K562 (cell line): ENCODE results near the gene DCST1. TPM values are rescaled to one million over a fixed set of nuclear protein-coding genes. Genes with fewer than 3 reads are reported as not detected.

Experiments used
- ATAC-seq: fragments of 200-7000 bp; cut with Tn5 transposase; 3 replicates; pipeline ENCODE4 v1.9.1; 2020; ENCODE audit warnings: moderate library complexity
- BruUV-seq: library from RNA; stranded (reverse); fragments of 400-500 nt; replicated peaks from 2 replicates; lab custom pipeline; 2021; lab: Mats Ljungman, UMichigan
- CTCF ChIA-PET: fragments of 300-600 bp; formaldehyde crosslinking; extraction: SDS; loops from one replicate; lab custom pipeline; 2021; ENCODE audit warnings: low intra/inter-chr PET ratio; lab: Yijun Ruan, JAX
- POLR2A ChIA-PET: fragments of 300-600, 350-650 bp; sonication (Branson Sonifier 250); formaldehyde crosslinking; extraction: SDS; loops from one replicate; lab custom pipeline; 2021; ENCODE audit warnings: antibody characterized with exemption, inconsistent platforms; lab: Yijun Ruan, JAX
- DNase-seq, 4 experiments: peaks; one replicate each; pipeline versions ENCODE4 v3.0.0 to v3.0.0-alpha.2; 2011 to 2018; ENCODE audit warnings: low spot score in 3 of 4, mixed read lengths in 3 of 4; ENCODE audit errors: extremely low read depth in 1 of 4
- FAIRE-seq: peaks from 2 replicates; lab custom pipeline; 2011; peaks lifted over from hg19 to GRCh38; lab: Jason Lieb, UNC
- H2AFZ ChIP-seq: 2 replicates; pipeline ENCODE4 v1.6.0; 2011; ENCODE audit warnings: low read depth, low read length, control low read depth, inconsistent platforms
- H3K27ac ChIP-seq: fragments of 200-600 bp; 3 replicates; pipeline ENCODE4 v1.8.0; 2011; ENCODE audit warnings: low read depth, mild to moderate bottlenecking, control low read depth, inconsistent platforms, low read length, moderate library complexity, mixed read lengths; ENCODE audit errors: extremely low read depth
- H3K27me3 ChIP-seq, 2 experiments: fragments of 300-600 bp in 1 of 2; 2 replicates in 1 of 2; 3 replicates in 1 of 2; pipeline versions ENCODE4 v1.6.0 to v1.8.0; 2011; ENCODE audit warnings: inconsistent platforms in 2 of 2, low read length in 2 of 2, mild to moderate bottlenecking in 1 of 2, mixed read lengths in 1 of 2, moderate library complexity in 1 of 2; ENCODE audit not compliant: control insufficient read depth in 2 of 2, insufficient read depth in 2 of 2
- H3K36me3 ChIP-seq: fragments of 300-600 bp; 3 replicates; pipeline ENCODE4 v1.8.0; 2011; ENCODE audit warnings: mild to moderate bottlenecking, low read length, inconsistent platforms; ENCODE audit not compliant: control insufficient read depth, insufficient read depth
- H3K4me1 ChIP-seq, 2 experiments: fragments of 200-600 bp in 1 of 2; replicated peaks in 1 of 2; 2 replicates in 1 of 2; 3 replicates in 1 of 2; pipeline versions ENCODE4 v1.5.1 to v1.8.0; 2011; ENCODE audit warnings: inconsistent platforms in 2 of 2, low read length in 2 of 2, mild to moderate bottlenecking in 1 of 2, mixed read lengths in 1 of 2, moderate library complexity in 1 of 2; ENCODE audit not compliant: control insufficient read depth in 2 of 2, insufficient read depth in 2 of 2
- H3K4me2 ChIP-seq: 2 replicates; pipeline ENCODE4 v1.6.1; 2011; ENCODE audit warnings: low read length, control low read depth, inconsistent platforms, mixed read lengths; ENCODE audit not compliant: insufficient read depth
- H3K4me3 ChIP-seq: fragments of 200-600 bp; sonication (generic), shearing (Covaris generic); 2 replicates; pipeline ENCODE4 v1.5.1; 2016; ENCODE audit warnings: control low read depth, inconsistent platforms
- H3K79me2 ChIP-seq: fragments of 200-600 bp; 3 replicates; pipeline ENCODE4 v1.8.0; 2011; ENCODE audit warnings: low read length, inconsistent platforms; ENCODE audit not compliant: control insufficient read depth, insufficient read depth
- H3K9ac ChIP-seq, 2 experiments: 2 replicates each; pipeline versions ENCODE4 v1.6.0 to v1.6.1; 2011; ENCODE audit warnings: low read depth in 2 of 2, low read length in 2 of 2, control low read depth in 1 of 2, inconsistent platforms in 1 of 2, mild to moderate bottlenecking in 1 of 2, mixed read lengths in 1 of 2; ENCODE audit not compliant: insufficient read depth in 1 of 2
- H3K9me1 ChIP-seq: one replicate; pipeline ENCODE4 v1.6.0; 2011; ENCODE audit warnings: inconsistent platforms, mild to moderate bottlenecking, low read length, moderate library complexity; ENCODE audit not compliant: control insufficient read depth, insufficient read depth
- H3K9me3 ChIP-seq: replicated peaks from 2 replicates; pipeline ENCODE4 v1.5.1; 2011; ENCODE audit warnings: low read depth, low read length, inconsistent platforms; ENCODE audit not compliant: control insufficient read depth, insufficient read depth
- H4K20me1 ChIP-seq: replicated peaks from 2 replicates; pipeline ENCODE4 v1.6.1; 2011; ENCODE audit warnings: low read length, inconsistent platforms, mixed read lengths; ENCODE audit not compliant: control insufficient read depth, insufficient read depth
- ASH1L ChIP-seq: fragments of 450-650 bp; IDR thresholded peaks from 2 replicates; pipeline ENCODE4 v1.6.1; 2018; ENCODE audit warnings: borderline replicate concordance, mild to moderate bottlenecking, low read depth; ENCODE audit not compliant: partially characterized antibody
- BCOR ChIP-seq: fragments of 450-650 bp; IDR thresholded peaks from 2 replicates; pipeline ENCODE4 v1.6.1; 2016
- CBX5 ChIP-seq: IDR thresholded peaks from 2 replicates; pipeline ENCODE4 v1.6.1; 2014; ENCODE audit warnings: low read depth, borderline replicate concordance
- ETV1 ChIP-seq: fragments of 450-650 bp; conservative IDR thresholded peaks from 2 replicates; pipeline ENCODE4 v1.6.1; 2016; ENCODE audit warnings: missing genetic modification characterization, control low read depth, low read depth, missing compliant biosample characterization
- FOXA3 ChIP-seq, 2 experiments: fragments of 450-650 bp in 1 of 2; sonication (generic) in 1 of 2; formaldehyde crosslinking; IDR thresholded peaks in 1 of 2; conservative IDR thresholded peaks in 1 of 2; 2 replicates each; pipeline versions ENCODE4 v1.4.0 to v1.8.0; 2020 to 2022; ENCODE audit warnings: mild to moderate bottlenecking in 2 of 2, missing genetic modification reagents in 1 of 2
- HNRNPLL ChIP-seq: fragments of 200-400 bp; formaldehyde crosslinking; IDR thresholded peaks from 2 replicates; pipeline ENCODE4 v1.6.1; 2017; ENCODE audit warnings: low read length, low read depth, mild to moderate bottlenecking; ENCODE audit not compliant: poor library complexity, severe bottlenecking
- MEF2D ChIP-seq: conservative IDR thresholded peaks from 2 replicates; pipeline ENCODE4 v1.6.1; 2016; ENCODE audit warnings: low read depth, missing genetic modification characterization, missing compliant biosample characterization
- NFIC ChIP-seq: fragments of 450-650 bp; IDR thresholded peaks from 2 replicates; pipeline ENCODE4 v1.6.1; 2017; ENCODE audit warnings: mild to moderate bottlenecking, inconsistent platforms
- TRIM28 ChIP-seq: fragments of 450-650 bp; IDR thresholded peaks from 2 replicates; pipeline ENCODE4 v1.6.1; 2017
- ZBTB7A ChIP-seq: IDR thresholded peaks from 2 replicates; pipeline ENCODE4 v1.6.1; 2011; ENCODE audit warnings: low read depth, mild to moderate bottlenecking, low read length, moderate library complexity, borderline replicate concordance; ENCODE audit not compliant: control insufficient read depth
- whole genome bisulfite sequencing: fragments of 100-300 bp; shearing (Covaris generic); methylation state at CpG from one replicate; pipeline ENCODE4 v1.1.6; 2016; ENCODE audit warnings: low coverage, mixed read lengths; ENCODE audit not compliant: insufficient coverage; ENCODE audit errors: missing lambda C conversion rate; 5-methylcytosine and 5-hydroxymethylcytosine counted together
- in situ Hi-C: fragments of 300-500 bp; cut with MboI; formaldehyde crosslinking; loops from 4 replicates; pipeline ENCODE4 v1.15.0; 2018; ENCODE audit warnings: inconsistent platforms, mixed read lengths
- intact Hi-C: fragments of 100-400 bp; cut with micrococcal nuclease; formaldehyde crosslinking; loops from 2 replicates; pipeline ENCODE4 v1.14.2; 2022
- polyA plus RNA-seq, 8 experiments: library from polyadenylated mRNA; depleted of rRNA in 4 of 8; stranded (reverse) in 5 of 8; unstranded in 3 of 8; fragments of >200 nt; fragmentation: Nextera tagmentation in 2 of 8; fragmentation: Illumina TruSeq in 1 of 8; extraction: Ambion mirVana in 2 of 8; extraction: Trizol in 1 of 8; gene quantifications; 2 replicates each; pipeline versions ENCODE4 v1.2.1 to v1.2.3, GENCODE V29; 2011 to 2014; ENCODE audit warnings: inconsistent platforms in 1 of 8, missing spikeins in 1 of 8
- total RNA-seq, 7 experiments: library from RNA; depleted of rRNA in 6 of 7; stranded (reverse); fragments of >200 nt in 6 of 7; fragmentation: Illumina TruSeq in 2 of 7; extraction: Trizol in 2 of 7; gene quantifications; 2 replicates each; pipeline versions ENCODE4 v1.2.1 to v1.2.3, GENCODE V29; 2011 to 2021; ENCODE audit warnings: low replicate concordance in 1 of 7
- TF ChIP-seq, protein P1 (sequence below): fragments of 200-800 bp; sonication (Bioruptor generic); IDR thresholded peaks from 2 replicates; pipeline ENCODE4 v1.6.1; 2017; ENCODE audit warnings: missing genetic modification characterization, missing compliant biosample characterization
- TF ChIP-seq, protein P2 (sequence below), 3 experiments: fragments of 200-800 bp in 1 of 3; sonication (Bioruptor generic) in 1 of 3; sonication (generic) in 1 of 3; formaldehyde crosslinking in 1 of 3; IDR thresholded peaks; 2 replicates each; pipeline versions ENCODE4 v1.6.1 to v1.8.0; 2016 to 2022; ENCODE audit warnings: mild to moderate bottlenecking in 2 of 3, missing compliant biosample characterization in 2 of 3, missing genetic modification characterization in 2 of 3, missing genetic modification reagents in 1 of 3
- TF ChIP-seq, protein P3 (sequence below), 2 experiments: fragments of 450-650 bp in 1 of 2; sonication (generic) in 1 of 2; formaldehyde crosslinking in 1 of 2; IDR thresholded peaks in 1 of 2; conservative IDR thresholded peaks in 1 of 2; 2 replicates each; pipeline versions ENCODE4 v1.6.1 to v1.8.1; 2016 to 2023; ENCODE audit warnings: mild to moderate bottlenecking in 2 of 2, moderate library complexity in 2 of 2, inconsistent platforms in 1 of 2, missing genetic modification reagents in 1 of 2
- TF ChIP-seq, protein P4 (sequence below), 2 experiments: IDR thresholded peaks; 2 replicates each; pipeline ENCODE4 v1.6.1; 2012; ENCODE audit warnings: improper control_type of control experiment in 2 of 2, low read depth in 2 of 2, low read length in 2 of 2, borderline replicate concordance in 1 of 2

Gene DCST1
- total and polyA plus RNA-seq, 9 of the 15 experiments (the other 6 are each of a cell fraction or from before 2014, with no cell fraction given) = not detected

DNA sequence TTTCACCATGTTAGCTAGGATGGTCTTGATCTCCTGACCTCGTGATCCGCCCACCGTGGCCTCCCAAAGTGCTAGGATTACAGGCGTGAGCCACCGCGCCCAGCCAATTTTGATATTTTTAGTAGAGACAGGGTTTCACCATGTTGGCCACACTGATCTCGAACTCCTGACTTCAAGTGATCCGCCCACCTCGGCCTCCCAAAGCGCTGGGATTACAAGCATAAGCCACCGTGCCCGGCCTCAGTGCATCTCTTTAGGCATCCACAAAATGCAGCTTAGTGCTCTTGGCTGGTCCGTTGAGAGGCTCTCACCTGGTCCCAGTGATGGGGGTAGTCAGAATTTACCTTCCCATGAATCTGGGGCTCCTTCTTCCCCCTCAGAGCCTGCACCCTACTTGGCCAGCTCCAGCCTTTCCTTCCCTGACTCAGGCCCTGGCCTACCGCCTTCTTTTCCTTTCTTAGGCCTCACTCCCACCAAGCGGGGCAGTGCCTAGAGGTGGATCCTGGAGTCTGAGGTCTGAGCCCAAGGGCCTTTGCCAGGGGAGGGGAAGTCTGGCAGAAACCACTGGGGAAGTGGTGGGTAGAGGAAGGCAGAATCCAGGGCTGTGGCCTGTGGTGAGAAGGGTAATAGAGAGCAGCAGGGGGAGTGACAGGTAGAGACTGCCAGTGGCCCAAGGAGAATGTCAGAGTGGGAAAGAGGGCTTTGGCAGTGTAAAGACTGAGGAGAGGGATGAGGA is 36.5 kb upstream of the DCST1 start:
- DNase-seq (no peak), FAIRE-seq (no peak), ATAC-seq (no peak)
- POLR2A ChIA-PET = interaction anchor here (0.6 to 8.2 kb wide), 5 partner anchors 10 to 61 kb away, joined by 3 to 80 read pairs (median 3); partner anchors contain the start of genes CKS1B, FLAD1, PBXIP1 and PMVK
- H3K9ac ChIP-seq = peak overlapping the region in 1 of 2 experiments; percentile 74; a peak in 1 of 4 replicates
- H3K4me3 ChIP-seq = no peak overlapping the region
- CTCF ChIA-PET = interaction anchor here (1.0 to 1.1 kb wide), 2 partner anchors 35 kb away, joined by 3 read pairs; partner anchors contain the start of gene PYGO2
- no peak overlapping the region for H3K4me2 ChIP-seq
- WGBS = 86% methylated on average over 15 of the region's 15 CpGs
- H3K9me3 ChIP-seq = no peaks in the 10 kb centered on the region
- BruUV-seq = no TSS peak
- H3K79me2 ChIP-seq = peaks cover 7% of the 10 kb centered on the region; the same call in 2 of the 3 replicates
- H3K27ac ChIP-seq = no peak overlapping the region
- no peaks in the 10 kb centered on the region for H4K20me1 ChIP-seq
- in situ Hi-C loops = no loop called here
- H3K27me3 ChIP-seq = no peaks in the 10 kb centered on the region
- intact Hi-C loops = no loop called here
- peaks cover 10% of the 10 kb centered on the region; the same call in 2 of the 3 replicates for H3K36me3 ChIP-seq
- H2AFZ ChIP-seq = no peak overlapping the region
- H3K9me1 ChIP-seq = peaks cover 6% of the 10 kb centered on the region
- H3K4me1 ChIP-seq = peaks cover 48 to 65% of the 10 kb centered on the region in 2 experiments
- TF ChIP-seq ZBTB7A = no peak
- TF ChIP-seq CBX5 = no peak
- TF ChIP-seq, protein P1, sequence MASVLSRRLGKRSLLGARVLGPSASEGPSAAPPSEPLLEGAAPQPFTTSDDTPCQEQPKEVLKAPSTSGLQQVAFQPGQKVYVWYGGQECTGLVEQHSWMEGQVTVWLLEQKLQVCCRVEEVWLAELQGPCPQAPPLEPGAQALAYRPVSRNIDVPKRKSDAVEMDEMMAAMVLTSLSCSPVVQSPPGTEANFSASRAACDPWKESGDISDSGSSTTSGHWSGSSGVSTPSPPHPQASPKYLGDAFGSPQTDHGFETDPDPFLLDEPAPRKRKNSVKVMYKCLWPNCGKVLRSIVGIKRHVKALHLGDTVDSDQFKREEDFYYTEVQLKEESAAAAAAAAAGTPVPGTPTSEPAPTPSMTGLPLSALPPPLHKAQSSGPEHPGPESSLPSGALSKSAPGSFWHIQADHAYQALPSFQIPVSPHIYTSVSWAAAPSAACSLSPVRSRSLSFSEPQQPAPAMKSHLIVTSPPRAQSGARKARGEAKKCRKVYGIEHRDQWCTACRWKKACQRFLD = no peak
- no peak for TF ChIP-seq ASH1L
- no peak for TF ChIP-seq BCOR
- TF ChIP-seq, protein P2, sequence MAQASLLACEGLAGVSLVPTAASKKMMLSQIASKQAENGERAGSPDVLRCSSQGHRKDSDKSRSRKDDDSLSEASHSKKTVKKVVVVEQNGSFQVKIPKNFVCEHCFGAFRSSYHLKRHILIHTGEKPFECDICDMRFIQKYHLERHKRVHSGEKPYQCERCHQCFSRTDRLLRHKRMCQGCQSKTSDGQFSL (CRISPR knock-in tag; IDR thresholded peaks at IDR 0.05) = no peak
- TF ChIP-seq, protein P2 (tag; IDR thresholded peaks at IDR 0.05) = no peak
- TF ChIP-seq, protein P3, sequence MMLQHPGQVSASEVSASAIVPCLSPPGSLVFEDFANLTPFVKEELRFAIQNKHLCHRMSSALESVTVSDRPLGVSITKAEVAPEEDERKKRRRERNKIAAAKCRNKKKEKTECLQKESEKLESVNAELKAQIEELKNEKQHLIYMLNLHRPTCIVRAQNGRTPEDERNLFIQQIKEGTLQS (IDR thresholded peaks at IDR 0.05) = no peak
- TF ChIP-seq, protein P3 (CRISPR knock-in tag; conservative IDR thresholded peaks at IDR 0.05) = no peak
- no peak for TF ChIP-seq NFIC
- TF ChIP-seq ETV1 = no peak
- no peak for TF ChIP-seq HNRNPLL
- no peak for TF ChIP-seq TRIM28
- TF ChIP-seq, protein P4, sequence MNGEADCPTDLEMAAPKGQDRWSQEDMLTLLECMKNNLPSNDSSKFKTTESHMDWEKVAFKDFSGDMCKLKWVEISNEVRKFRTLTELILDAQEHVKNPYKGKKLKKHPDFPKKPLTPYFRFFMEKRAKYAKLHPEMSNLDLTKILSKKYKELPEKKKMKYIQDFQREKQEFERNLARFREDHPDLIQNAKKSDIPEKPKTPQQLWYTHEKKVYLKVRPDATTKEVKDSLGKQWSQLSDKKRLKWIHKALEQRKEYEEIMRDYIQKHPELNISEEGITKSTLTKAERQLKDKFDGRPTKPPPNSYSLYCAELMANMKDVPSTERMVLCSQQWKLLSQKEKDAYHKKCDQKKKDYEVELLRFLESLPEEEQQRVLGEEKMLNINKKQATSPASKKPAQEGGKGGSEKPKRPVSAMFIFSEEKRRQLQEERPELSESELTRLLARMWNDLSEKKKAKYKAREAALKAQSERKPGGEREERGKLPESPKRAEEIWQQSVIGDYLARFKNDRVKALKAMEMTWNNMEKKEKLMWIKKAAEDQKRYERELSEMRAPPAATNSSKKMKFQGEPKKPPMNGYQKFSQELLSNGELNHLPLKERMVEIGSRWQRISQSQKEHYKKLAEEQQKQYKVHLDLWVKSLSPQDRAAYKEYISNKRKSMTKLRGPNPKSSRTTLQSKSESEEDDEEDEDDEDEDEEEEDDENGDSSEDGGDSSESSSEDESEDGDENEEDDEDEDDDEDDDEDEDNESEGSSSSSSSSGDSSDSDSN (IDR thresholded peaks at IDR 0.05; ENCODE audit: borderline replicate concordance in 1 of 2, low read depth in 2 of 2, low read length in 2 of 2) = no peak
- TF ChIP-seq MEF2D (tag) = no peak
- no peak for TF ChIP-seq FOXA3 (CRISPR knock-in tag; conservative IDR thresholded peaks at IDR 0.05 in 1 of 2, IDR thresholded peaks at IDR 0.05 in 1 of 2)
